ENCODE data around the gene NR4A2.
A peak's percentile ranks its signal among the peaks of the same experiment; 100 is the strongest.

The NR4A2 gene

GRCh38 chr2:156332534-156333273 lies at the start of gene NR4A2:
TSS of gene NR4A2 (minus strand) at chr2:156332721. CDS start at chr2:156330186, 2,535 bp downstream.
- DNase-seq, result peak; percentile 87

- no peak for DNase-seq
Measured at GRCh38 chr2:156380117-156380645, 47.7 kb upstream of the NR4A2 start.

GRCh38 chr2:156379714-156380113 lies 47.2 kb upstream of the NR4A2 start:
- no peak for DNase-seq

- no peak for DNase-seq
Measured at GRCh38 chr2:156379071-156379470, 46.5 kb upstream of the NR4A2 start.

GRCh38 chr2:156366753-156367152 lies 34.2 kb upstream of the NR4A2 start:
- no peak for DNase-seq

- DNase-seq, result no peak
Measured at GRCh38 chr2:156363141-156363540, 30.6 kb upstream of the NR4A2 start.

GRCh38 chr2:156356014-156356754 lies 23.7 kb upstream of the NR4A2 start:
- no peak for DNase-seq

- DNase-seq, result no peak
Measured at GRCh38 chr2:156352911-156353310, 20.4 kb upstream of the NR4A2 start.

- no peak for DNase-seq
Measured at GRCh38 chr2:156350374-156351142, 18.0 kb upstream of the NR4A2 start.

- no peak for DNase-seq
Measured at GRCh38 chr2:156349605-156350004, 17.1 kb upstream of the NR4A2 start.

- no peak for DNase-seq
Measured at GRCh38 chr2:156349161-156349560, 16.6 kb upstream of the NR4A2 start.

GRCh38 chr2:156347431-156347830 lies 14.9 kb upstream of the NR4A2 start:
- DNase-seq, result no peak

- DNase-seq, result no peak
Measured at GRCh38 chr2:156346731-156347130, 14.2 kb upstream of the NR4A2 start.

GRCh38 chr2:156345582-156345981 lies 13.1 kb upstream of the NR4A2 start:
- no peak for DNase-seq

- DNase-seq, result no peak
Measured at GRCh38 chr2:156343940-156344301, 11.4 kb upstream of the NR4A2 start.

- no peak for DNase-seq
Measured at GRCh38 chr2:156343096-156343939, 10.8 kb upstream of the NR4A2 start.

- DNase-seq, result peak; percentile 91
Measured at GRCh38 chr2:156342254-156343095, 10.0 kb upstream of the NR4A2 start.

GRCh38 chr2:156341452-156342253 lies 9.1 kb upstream of the NR4A2 start:
- peak; percentile 96 for DNase-seq

GRCh38 chr2:156340804-156341451 lies 8.4 kb upstream of the NR4A2 start:
- peak; percentile 75 for DNase-seq

- peak; percentile 30 for DNase-seq
Measured at GRCh38 chr2:156340377-156340776, 7.9 kb upstream of the NR4A2 start.

All from hematopoietic multipotent progenitor cell treated with erythropoietin and hydrocortisone succinate and interleukin-3 and kit ligand, for 8 days (in vitro differentiated cells).